ENCODE measurements around the gene LRG1.

The LRG1 gene

DNA sequence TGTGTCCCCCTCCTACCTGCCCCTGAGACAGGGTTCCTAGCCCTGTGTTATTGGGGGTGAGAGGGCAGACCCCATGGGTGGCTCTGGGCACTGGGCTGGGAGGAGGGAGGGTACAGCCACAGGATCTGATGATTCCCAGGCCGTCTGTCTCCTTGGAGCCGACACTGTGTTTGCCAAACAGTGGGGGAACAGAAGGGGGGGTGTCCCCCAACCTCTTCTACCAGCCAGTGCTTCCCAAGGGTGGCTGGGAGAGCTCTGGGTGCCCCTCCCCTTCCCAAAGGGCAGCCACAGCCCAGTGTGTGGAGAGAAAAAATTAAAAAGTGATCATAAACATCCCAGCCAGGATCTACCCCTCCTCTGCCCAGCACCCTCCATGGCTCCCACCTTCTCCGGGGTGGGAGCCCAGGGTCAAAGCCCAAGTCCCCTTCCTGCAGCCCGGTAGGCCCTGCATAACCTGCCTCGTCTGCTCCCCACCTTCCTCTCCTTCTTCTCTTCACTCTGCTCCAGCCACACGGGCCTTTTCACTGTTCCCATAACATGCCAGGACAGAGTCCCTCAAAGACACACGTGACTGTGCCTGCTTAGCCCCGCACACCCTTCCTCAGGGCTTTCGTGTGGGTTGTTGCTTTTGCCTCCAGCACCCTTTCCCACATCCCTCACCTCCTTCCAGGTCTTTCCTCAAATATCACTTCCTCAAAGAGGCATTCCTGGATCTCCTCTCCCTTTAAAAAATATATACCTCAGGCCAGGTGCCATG is 20.1 kb downstream of the LRG1 start:
- no peaks in the 10 kb centered on the region for H3K79me1 ChIP-seq (replicated peaks; ENCODE audit: low read length, poor library complexity, severe bottlenecking)
- peaks cover 0 to 25% of the 10 kb centered on the region in 2 experiments for H3K27me3 ChIP-seq (ENCODE audit: control insufficient read depth in 1 of 2, insufficient read depth in 1 of 2, low read length in 2 of 2)
- H2BK15ac ChIP-seq (ENCODE audit: low read depth, poor library complexity, severe bottlenecking) = no peak overlapping the region
- peak overlapping the region; percentile 34 for H4K91ac ChIP-seq (ENCODE audit: low read length)
- peak overlapping the region; percentile 76 for H3K9ac ChIP-seq (ENCODE audit: low read length)
- H2AFZ ChIP-seq (ENCODE audit: low read depth, low read length) = no peak overlapping the region
- H2BK5ac ChIP-seq (ENCODE audit: low read depth, low read length, poor library complexity, severe bottlenecking) = no peak overlapping the region
- 79% methylated on average over 9 of the region's 9 CpGs for WGBS
- H3K4me1 ChIP-seq (ENCODE audit: control insufficient read depth, insufficient read depth, low read depth, low read length) = peaks cover 29% of the 10 kb centered on the region
- H2BK120ac ChIP-seq (ENCODE audit: low read depth, low read length) = no peak overlapping the region
- H3K14ac ChIP-seq (ENCODE audit: low read length in 2 of 2) = no peak overlapping the region
- H4K8ac ChIP-seq (ENCODE audit: low read length) = no peak overlapping the region
- no peak overlapping the region for H2BK12ac ChIP-seq (ENCODE audit: low read length in 2 of 2)
- no peak overlapping the region for H2AK5ac ChIP-seq (ENCODE audit: low read length, severe bottlenecking)
- H3K9me3 ChIP-seq (ENCODE audit: control insufficient read depth, low read length) = no peaks in the 10 kb centered on the region
- H3K4ac ChIP-seq (ENCODE audit: low read depth in 1 of 2, low read length in 2 of 2) = peak overlapping the region in 1 of 2 experiments; percentile 7
- no peak overlapping the region for H3K23ac ChIP-seq (ENCODE audit: low read length in 2 of 2)
- DNase-seq = peak; percentile 53
- no peak overlapping the region for H3K4me3 ChIP-seq (ENCODE audit: insufficient read depth in 1 of 2, low read depth in 1 of 2, low read length in 2 of 2)
- H3K4me2 ChIP-seq (ENCODE audit: low read length, poor library complexity, severe bottlenecking) = no peak overlapping the region
- no peak overlapping the region for H3K27ac ChIP-seq (ENCODE audit: low read length, poor library complexity, severe bottlenecking)
- H3K18ac ChIP-seq (ENCODE audit: low read depth in 1 of 2, low read length in 2 of 2) = no peak overlapping the region
- no peaks in the 10 kb centered on the region for H3K36me3 ChIP-seq (ENCODE audit: control insufficient read depth in 1 of 2, insufficient read depth in 2 of 2, low read depth in 1 of 2, low read length in 2 of 2)

- Histone ChIP-seq H3K27ac (ENCODE audit: low read length, poor library complexity, severe bottlenecking) (no peak overlapping the region), H3K4ac (ENCODE audit: low read depth in 1 of 2, low read length in 2 of 2) (no peak overlapping the region), H2AK5ac (ENCODE audit: low read length, severe bottlenecking) (no peak overlapping the region), H3K4me2 (ENCODE audit: low read length, poor library complexity, severe bottlenecking) (no peak overlapping the region), H4K91ac (ENCODE audit: low read length) (peak overlapping the region; percentile 34), H3K9me3 (ENCODE audit: control insufficient read depth, low read length) (no peaks in the 10 kb centered on the region), H3K36me3 (ENCODE audit: control insufficient read depth in 1 of 2, insufficient read depth in 2 of 2, low read depth in 1 of 2, low read length in 2 of 2) (no peaks in the 10 kb centered on the region), H3K27me3 (ENCODE audit: control insufficient read depth in 1 of 2, insufficient read depth in 1 of 2, low read length in 2 of 2) (peaks cover 0 to 25% of the 10 kb centered on the region in 2 experiments), H2BK15ac (ENCODE audit: low read depth, poor library complexity, severe bottlenecking) (no peak overlapping the region), H3K9ac (ENCODE audit: low read length) (peak overlapping the region; percentile 76), H2AFZ (ENCODE audit: low read depth, low read length) (no peak overlapping the region), H2BK12ac (ENCODE audit: low read length in 2 of 2) (no peak overlapping the region), H3K79me1 (replicated peaks; ENCODE audit: low read length, poor library complexity, severe bottlenecking) (no peaks in the 10 kb centered on the region), H4K8ac (ENCODE audit: low read length) (no peak overlapping the region), H3K4me3 (ENCODE audit: insufficient read depth in 1 of 2, low read depth in 1 of 2, low read length in 2 of 2) (peak overlapping the region in 1 of 2 experiments; percentile 60), H3K23ac (ENCODE audit: low read length in 2 of 2) (no peak overlapping the region), H3K18ac (ENCODE audit: low read depth in 1 of 2, low read length in 2 of 2) (no peak overlapping the region), H3K4me1 (ENCODE audit: control insufficient read depth, insufficient read depth, low read depth, low read length) (peaks cover 29% of the 10 kb centered on the region), H3K14ac (ENCODE audit: low read length in 2 of 2) (no peak overlapping the region), H2BK120ac (ENCODE audit: low read depth, low read length) (no peak overlapping the region), H2BK5ac (ENCODE audit: low read depth, low read length, poor library complexity, severe bottlenecking) (no peak overlapping the region)
- no peak for DNase-seq
- 82% methylated on average over 6 of the region's 6 CpGs for WGBS
Observed at GRCh38 chr19:4519172-4519496, 20.7 kb downstream of the LRG1 start.

DNA sequence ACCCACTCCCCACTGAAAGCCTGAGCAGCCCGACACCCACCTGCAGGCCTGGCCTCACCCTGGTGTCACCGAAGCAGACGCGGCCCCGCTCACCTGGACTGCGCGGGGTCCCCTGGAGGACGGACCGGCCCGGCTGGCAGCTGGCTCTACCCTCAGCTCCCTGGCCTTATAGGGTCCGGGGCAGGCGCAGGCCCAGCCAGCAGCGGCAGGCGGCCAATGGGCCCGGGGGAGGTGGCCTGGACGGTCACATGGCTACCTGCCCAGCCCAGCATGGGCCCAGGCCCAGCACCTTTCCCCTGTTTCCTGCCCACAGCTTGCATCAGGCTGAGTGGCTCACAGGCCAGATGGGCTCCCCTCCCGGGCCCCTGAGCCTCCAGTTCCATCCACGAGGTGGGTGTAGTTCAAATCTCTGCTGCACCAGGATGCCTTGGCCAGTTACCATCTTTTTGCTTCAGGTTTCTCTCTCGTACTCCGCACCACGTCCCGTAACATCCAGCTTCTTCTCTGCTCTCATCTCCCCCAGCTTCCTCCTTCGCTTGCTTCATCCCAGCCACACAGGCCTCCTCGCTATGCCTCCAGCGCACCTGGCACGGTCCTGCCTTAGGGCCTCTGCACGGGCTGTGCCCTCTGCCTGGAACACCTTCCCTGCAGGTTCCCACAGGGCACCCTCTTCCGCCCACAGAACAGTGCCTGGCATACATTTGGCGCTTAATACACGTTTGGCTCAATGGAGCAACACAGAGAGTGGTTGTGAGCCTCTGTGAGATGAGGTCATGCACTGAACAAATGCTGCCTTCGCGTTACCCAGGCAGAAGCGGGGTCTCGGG is 21.3 kb downstream of the LRG1 start, which contains the start of gene PLIN4:
PLIN4 (minus strand) TSS at position 142 of the 827 bp plus-strand sequence. CDS start 214 bp downstream, outside the sequence.
- H2AK5ac ChIP-seq (ENCODE audit: low read length, severe bottlenecking) = no peak within 1 kb of the TSS
- no peak within 1 kb of the TSS for H3K18ac ChIP-seq (ENCODE audit: low read depth in 1 of 2, low read length in 2 of 2)
- H3K27me3 ChIP-seq (ENCODE audit: control insufficient read depth in 1 of 2, insufficient read depth in 1 of 2, low read length in 2 of 2) = peaks cover 0 to 25% of the 10 kb centered on the region in 2 experiments
- H2BK5ac ChIP-seq (ENCODE audit: low read depth, low read length, poor library complexity, severe bottlenecking) = no peak within 1 kb of the TSS
- peaks cover 27% of the 10 kb centered on the region for H3K4me1 ChIP-seq (ENCODE audit: control insufficient read depth, insufficient read depth, low read depth, low read length)
- H3K9ac ChIP-seq (ENCODE audit: low read length) = peak within 1 kb of the TSS; percentile 76
- no peak for DNase-seq
- H3K23ac ChIP-seq (ENCODE audit: low read length in 2 of 2) = no peak within 1 kb of the TSS
- H3K14ac ChIP-seq (ENCODE audit: low read length in 2 of 2) = no peak within 1 kb of the TSS
- H3K27ac ChIP-seq (ENCODE audit: low read length, poor library complexity, severe bottlenecking) = no peak within 1 kb of the TSS
- no peak within 1 kb of the TSS for H4K8ac ChIP-seq (ENCODE audit: low read length)
- H3K4me3 ChIP-seq (ENCODE audit: insufficient read depth in 1 of 2, low read depth in 1 of 2, low read length in 2 of 2) = peak within 1 kb of the TSS; percentile 10 to 60
- H3K4me2 ChIP-seq (ENCODE audit: low read length, poor library complexity, severe bottlenecking) = no peak within 1 kb of the TSS
- no peaks in the 10 kb centered on the region for H3K36me3 ChIP-seq (ENCODE audit: control insufficient read depth in 1 of 2, insufficient read depth in 2 of 2, low read depth in 1 of 2, low read length in 2 of 2)
- peak within 1 kb of the TSS; percentile 12 for H2BK15ac ChIP-seq (ENCODE audit: low read depth, poor library complexity, severe bottlenecking)
- H2BK120ac ChIP-seq (ENCODE audit: low read depth, low read length) = no peak within 1 kb of the TSS
- H2AFZ ChIP-seq (ENCODE audit: low read depth, low read length) = no peak within 1 kb of the TSS
- H3K79me1 ChIP-seq (replicated peaks; ENCODE audit: low read length, poor library complexity, severe bottlenecking) = no peaks in the 10 kb centered on the region
- no peak within 1 kb of the TSS for H3K4ac ChIP-seq (ENCODE audit: low read depth in 1 of 2, low read length in 2 of 2)
- H2BK12ac ChIP-seq (ENCODE audit: low read length in 2 of 2) = peak within 1 kb of the TSS in 1 of 2 experiments; percentile 27
- 90% methylated on average over 34 of the region's 34 CpGs for WGBS
- peak within 1 kb of the TSS; percentile 34 for H4K91ac ChIP-seq (ENCODE audit: low read length)
- H3K9me3 ChIP-seq (ENCODE audit: control insufficient read depth, low read length) = no peaks in the 10 kb centered on the region

DNA sequence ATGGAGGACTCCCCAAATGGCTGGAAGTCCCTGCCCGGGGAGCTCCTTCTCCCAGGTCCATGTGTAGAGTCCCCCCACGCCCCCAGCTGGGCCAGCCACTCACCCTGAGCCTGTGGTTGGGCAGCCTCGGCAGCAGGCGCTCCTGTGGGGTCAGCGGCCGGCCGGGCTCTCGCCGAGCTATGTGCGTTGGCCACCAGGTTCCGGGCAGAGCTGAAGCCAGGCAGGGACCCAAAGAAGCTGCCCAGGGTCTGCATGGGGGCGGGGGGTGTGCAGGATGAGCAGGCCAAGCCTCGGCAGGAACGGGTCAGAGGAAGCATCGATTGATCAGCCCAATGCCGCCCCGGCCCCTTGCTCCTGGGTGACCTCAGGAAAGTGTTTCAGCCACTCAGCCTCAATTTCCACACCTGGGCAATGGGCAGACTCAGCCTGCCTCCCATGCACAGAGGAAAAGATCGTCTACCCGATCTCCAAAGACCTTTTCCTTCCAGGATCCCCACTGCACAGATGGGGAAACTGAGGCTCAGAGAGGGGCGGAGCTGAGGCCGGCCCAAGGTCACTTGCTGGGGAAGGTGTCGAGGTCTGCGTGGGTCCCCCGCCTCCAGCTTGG is 22.3 kb downstream of the LRG1 start:
- no peak for DNase-seq
- no peak overlapping the region for H2AFZ ChIP-seq (ENCODE audit: low read depth, low read length)
- H3K23ac ChIP-seq (ENCODE audit: low read length in 2 of 2) = no peak overlapping the region
- H3K27me3 ChIP-seq (ENCODE audit: control insufficient read depth in 1 of 2, insufficient read depth in 1 of 2, low read length in 2 of 2) = peaks cover 0 to 25% of the 10 kb centered on the region in 2 experiments
- H2BK15ac ChIP-seq (ENCODE audit: low read depth, poor library complexity, severe bottlenecking) = no peak overlapping the region
- H2BK5ac ChIP-seq (ENCODE audit: low read depth, low read length, poor library complexity, severe bottlenecking) = no peak overlapping the region
- H3K36me3 ChIP-seq (ENCODE audit: control insufficient read depth in 1 of 2, insufficient read depth in 2 of 2, low read depth in 1 of 2, low read length in 2 of 2) = no peaks in the 10 kb centered on the region
- H3K9me3 ChIP-seq (ENCODE audit: control insufficient read depth, low read length) = no peaks in the 10 kb centered on the region
- H3K4me3 ChIP-seq (ENCODE audit: insufficient read depth in 1 of 2, low read depth in 1 of 2, low read length in 2 of 2) = peak overlapping the region in 1 of 2 experiments; percentile 10
- peaks cover 25% of the 10 kb centered on the region for H3K4me1 ChIP-seq (ENCODE audit: control insufficient read depth, insufficient read depth, low read depth, low read length)
- no peak overlapping the region for H2BK12ac ChIP-seq (ENCODE audit: low read length in 2 of 2)
- H3K79me1 ChIP-seq (replicated peaks; ENCODE audit: low read length, poor library complexity, severe bottlenecking) = no peaks in the 10 kb centered on the region
- H3K9ac ChIP-seq (ENCODE audit: low read length) = no peak overlapping the region
- no peak overlapping the region for H3K27ac ChIP-seq (ENCODE audit: low read length, poor library complexity, severe bottlenecking)
- H2AK5ac ChIP-seq (ENCODE audit: low read length, severe bottlenecking) = no peak overlapping the region
- H3K4me2 ChIP-seq (ENCODE audit: low read length, poor library complexity, severe bottlenecking) = no peak overlapping the region
- H3K4ac ChIP-seq (ENCODE audit: low read depth in 1 of 2, low read length in 2 of 2) = no peak overlapping the region
- no peak overlapping the region for H3K14ac ChIP-seq (ENCODE audit: low read length in 2 of 2)
- H3K18ac ChIP-seq (ENCODE audit: low read depth in 1 of 2, low read length in 2 of 2) = no peak overlapping the region
- H4K91ac ChIP-seq (ENCODE audit: low read length) = no peak overlapping the region
- 91% methylated on average over 24 of the region's 24 CpGs for WGBS
- H4K8ac ChIP-seq (ENCODE audit: low read length) = no peak overlapping the region
- no peak overlapping the region for H2BK120ac ChIP-seq (ENCODE audit: low read depth, low read length)

Data from mesenchymal stem cell (in vitro differentiated cells and primary cell).